Measurements from ENCODE around the gene TMEM91.
"Not testable (repeated sequence)": the region's sequence is repeated elsewhere in the genome, so short reads cannot be mapped to it uniquely, and the experiment has no call there.

The TMEM91 gene

DNA sequence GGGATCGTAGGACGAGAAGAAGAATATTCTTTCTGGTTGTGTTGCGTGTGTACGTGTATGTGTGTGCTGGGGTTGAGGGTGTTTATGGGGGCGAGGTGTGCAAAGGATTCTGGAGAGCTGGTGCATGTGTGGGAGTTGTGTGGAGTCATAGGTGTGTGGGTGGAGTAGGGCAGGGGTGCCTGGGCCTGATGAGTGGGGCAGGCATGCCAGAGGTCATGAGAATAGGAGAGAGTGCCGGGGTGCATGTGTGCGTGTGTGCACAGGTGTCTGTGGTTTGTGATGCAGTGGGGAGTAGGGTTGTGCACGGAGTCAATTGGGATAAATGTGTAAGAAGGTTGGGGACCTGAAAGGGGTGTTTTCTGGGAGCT, 649 bp downstream of the TMEM91 start:
- Histone ChIP-seq H3K9me3 (ENCODE audit: severe bottlenecking) (no peaks in the 10 kb centered on the region), H3K4me3 (ENCODE audit: low read depth, low read length) (peak overlapping the region; percentile 66), H3K27ac (no peak overlapping the region), H3K36me3 (peaks cover 2% of the 10 kb centered on the region; the same call in 1 of the 2 replicates), H3K27me3 (ENCODE audit: insufficient read depth, low read depth, severe bottlenecking) (no peaks in the 10 kb centered on the region)
- no peak for DNase-seq
- TF ChIP-seq CTCF (IDR thresholded peaks at IDR 0.05; ENCODE audit: low read depth, low read length): no peak

DNA sequence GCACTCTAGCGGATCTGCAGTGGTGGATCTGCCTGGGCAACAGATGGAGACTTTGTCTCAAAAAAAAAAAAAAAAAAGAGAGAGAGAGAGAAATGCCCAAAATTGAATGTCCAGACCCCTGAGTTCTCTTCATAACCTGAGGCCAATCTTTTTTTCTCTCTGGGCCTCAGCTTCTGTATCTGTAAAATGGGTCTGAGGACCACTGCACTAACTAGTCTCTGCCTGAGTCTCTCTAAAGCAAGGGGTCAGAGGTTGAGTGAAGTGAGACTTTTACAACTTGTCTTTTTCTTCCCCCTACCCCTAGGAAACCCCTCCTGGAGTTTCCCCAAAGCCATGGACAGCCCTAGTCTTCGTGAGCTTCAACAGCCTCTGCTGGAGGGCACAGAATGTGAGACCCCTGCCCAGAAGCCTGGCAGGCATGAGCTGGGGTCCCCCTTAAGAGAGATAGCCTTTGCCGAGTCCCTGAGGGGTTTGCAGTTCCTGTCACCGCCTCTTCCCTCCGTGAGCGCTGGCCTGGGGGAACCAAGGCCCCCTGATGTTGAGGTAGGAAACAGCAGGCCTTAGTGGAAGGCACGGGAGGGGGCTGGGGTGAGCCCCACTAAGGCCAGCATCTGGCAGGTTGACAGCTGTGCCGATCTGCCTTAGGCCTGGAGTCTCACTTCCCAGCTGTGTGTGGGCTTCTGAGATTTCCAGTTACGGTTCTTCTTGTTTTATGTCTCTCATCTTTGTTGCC, 1.8 kb downstream of the TMEM91 start:
- Histone ChIP-seq H3K36me3 (peaks cover 6% of the 10 kb centered on the region), H3K4me3 (ENCODE audit: low read depth, low read length) (no peak overlapping the region), H3K9me3 (ENCODE audit: severe bottlenecking) (no peaks in the 10 kb centered on the region), H3K27me3 (ENCODE audit: insufficient read depth, low read depth, severe bottlenecking) (no peaks in the 10 kb centered on the region), H3K27ac (no peak overlapping the region)
- no peak for DNase-seq
- no peak for TF ChIP-seq CTCF (IDR thresholded peaks at IDR 0.05; ENCODE audit: low read depth, low read length)

DNA sequence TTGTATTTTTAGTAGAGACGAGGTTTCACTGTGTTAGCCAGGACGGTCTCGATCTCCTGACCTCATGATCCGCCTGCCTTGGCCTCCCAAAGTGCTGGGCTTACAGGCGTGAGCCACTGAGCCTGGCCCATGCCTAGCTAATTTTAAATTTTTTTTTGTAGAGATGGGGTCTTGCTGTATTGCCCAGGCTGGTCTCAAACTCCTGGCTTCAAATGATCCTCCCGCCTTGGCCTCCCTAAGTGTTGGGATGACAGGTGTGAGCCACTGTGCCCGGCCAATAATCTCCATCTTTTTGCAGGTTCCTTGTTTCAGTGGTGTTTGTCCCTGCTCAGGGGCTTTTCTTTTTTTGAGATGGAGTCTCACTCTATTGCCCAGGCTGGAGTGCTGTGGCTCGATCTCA, 5.2 kb downstream of the TMEM91 start:
- H3K27me3 ChIP-seq (ENCODE audit: insufficient read depth, low read depth, severe bottlenecking); H3K9me3 ChIP-seq (ENCODE audit: severe bottlenecking); DNase-seq; H3K27ac ChIP-seq; H3K4me3 ChIP-seq (ENCODE audit: low read depth, low read length): not testable (repeated sequence)
- peaks cover 21% of the 10 kb centered on the region for H3K36me3 ChIP-seq

DNA sequence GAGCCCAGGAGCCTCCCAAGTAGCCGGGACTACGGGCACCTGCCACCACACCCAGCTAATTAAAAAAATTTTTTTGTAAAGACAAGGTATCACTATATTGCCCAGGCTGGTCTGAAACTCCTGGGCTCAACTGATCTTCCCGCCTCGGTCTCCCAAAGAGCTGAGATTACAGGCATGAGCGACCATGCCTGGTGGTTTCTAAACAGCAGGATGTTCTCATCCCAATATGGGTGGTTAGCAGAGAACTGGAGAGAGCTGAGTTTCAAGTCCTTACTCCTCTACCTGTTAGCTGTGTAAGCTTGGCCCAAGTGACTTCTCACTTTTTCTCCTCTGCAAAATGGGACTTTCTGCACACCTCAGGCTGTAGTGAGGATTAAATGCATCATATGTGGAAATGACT, 8.0 kb downstream of the TMEM91 start:
- Histone ChIP-seq H3K27me3 (ENCODE audit: insufficient read depth, low read depth, severe bottlenecking) (no peaks in the 10 kb centered on the region), H3K9me3 (ENCODE audit: severe bottlenecking) (no peaks in the 10 kb centered on the region), H3K4me3 (ENCODE audit: low read depth, low read length) (no peak overlapping the region), H3K27ac (no peak overlapping the region), H3K36me3 (peaks cover 37% of the 10 kb centered on the region)
- no peak for TF ChIP-seq CTCF (IDR thresholded peaks at IDR 0.05; ENCODE audit: low read depth, low read length)
- DNase-seq: no peak

DNA sequence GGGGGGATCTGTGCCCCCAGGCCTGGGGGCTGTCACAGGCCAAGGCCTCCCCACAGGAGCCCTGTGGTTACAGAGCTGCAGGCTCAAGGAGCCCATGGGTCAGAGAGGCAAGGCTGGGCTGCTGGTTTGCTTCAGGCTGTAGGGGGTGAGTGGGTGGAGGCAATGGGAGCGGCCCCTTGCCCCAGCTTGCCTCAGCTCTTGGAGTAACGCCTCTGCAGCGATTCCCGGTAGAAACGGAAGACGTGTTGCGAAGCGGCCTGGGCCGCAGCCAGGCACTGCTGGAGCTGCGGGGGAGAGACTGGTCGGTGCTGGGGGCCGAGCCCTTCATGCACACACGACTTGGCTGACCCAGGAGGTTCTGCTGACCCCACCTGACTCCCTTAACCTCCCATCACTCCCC, 10.1 kb downstream of the TMEM91 start:
- Histone ChIP-seq H3K27ac (no peak overlapping the region), H3K36me3 (peaks cover 54% of the 10 kb centered on the region), H3K9me3 (ENCODE audit: severe bottlenecking) (no peaks in the 10 kb centered on the region), H3K27me3 (ENCODE audit: insufficient read depth, low read depth, severe bottlenecking) (no peaks in the 10 kb centered on the region), H3K4me3 (ENCODE audit: low read depth, low read length) (no peak overlapping the region)
- no peak for TF ChIP-seq CTCF (IDR thresholded peaks at IDR 0.05; ENCODE audit: low read depth, low read length)
- DNase-seq: no peak

GRCh38 chr19:41391618-41392017, 15.3 kb downstream of the TMEM91 start:
- Histone ChIP-seq H3K27ac (no peak overlapping the region), H3K4me3 (ENCODE audit: low read depth, low read length) (no peak overlapping the region), H3K9me3 (ENCODE audit: severe bottlenecking) (no peaks in the 10 kb centered on the region), H3K27me3 (ENCODE audit: insufficient read depth, low read depth, severe bottlenecking) (no peaks in the 10 kb centered on the region), H3K36me3 (peaks cover 52% of the 10 kb centered on the region)
- no peak for TF ChIP-seq CTCF (IDR thresholded peaks at IDR 0.05; ENCODE audit: low read depth, low read length)
- DNase-seq: no peak
